DMS153 treated with DMSO at 0.1 percent for 48 hours (cell line): ENCODE data around the gene BHMT2.

Experiments used
- DNase-seq: peaks from one replicate; lab custom pipeline; 2025; ENCODE audit not compliant: unreplicated experiment; lab: John Stamatoyannopoulos, UW

Gene BHMT2

DNA sequence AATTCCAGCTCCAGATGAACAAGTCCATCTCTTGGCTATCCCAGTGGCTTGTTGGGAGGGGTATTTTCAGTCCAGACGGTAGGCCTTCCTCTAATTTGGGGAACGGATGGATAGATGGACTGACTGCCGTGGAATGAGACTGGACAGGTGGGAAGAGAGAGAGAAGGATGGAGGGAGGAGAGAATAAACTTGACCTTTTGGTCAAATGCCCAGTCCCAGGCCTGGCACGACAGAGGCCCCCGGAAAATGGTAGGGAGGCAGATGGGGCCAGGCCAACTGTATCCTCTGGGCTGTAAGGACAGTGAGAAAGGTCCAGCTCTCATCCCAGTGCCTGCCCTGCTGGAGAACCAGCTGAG lies 43.1 kb downstream of the BHMT2 start:
- DNase-seq = no peak

DNA sequence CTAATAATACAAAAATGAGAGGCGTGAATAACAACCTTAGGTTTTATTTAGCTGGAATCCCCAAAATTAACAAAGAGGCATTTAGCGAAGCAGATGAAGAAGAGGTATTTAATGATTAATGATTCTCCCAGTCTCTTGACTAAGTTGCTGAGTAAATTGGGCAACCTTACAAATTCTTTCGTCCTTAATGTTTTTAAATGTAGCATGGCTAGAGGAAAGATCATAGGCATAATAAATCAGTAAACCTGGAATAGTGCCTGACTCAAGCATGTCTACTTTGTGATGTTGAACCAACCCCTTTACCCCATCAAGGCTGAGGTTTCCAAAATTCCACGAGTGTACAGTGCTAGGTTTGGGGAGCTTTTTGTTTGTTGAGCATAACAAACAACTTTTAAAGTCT lies 49.9 kb downstream of the BHMT2 start:
- no peak for DNase-seq

DNA sequence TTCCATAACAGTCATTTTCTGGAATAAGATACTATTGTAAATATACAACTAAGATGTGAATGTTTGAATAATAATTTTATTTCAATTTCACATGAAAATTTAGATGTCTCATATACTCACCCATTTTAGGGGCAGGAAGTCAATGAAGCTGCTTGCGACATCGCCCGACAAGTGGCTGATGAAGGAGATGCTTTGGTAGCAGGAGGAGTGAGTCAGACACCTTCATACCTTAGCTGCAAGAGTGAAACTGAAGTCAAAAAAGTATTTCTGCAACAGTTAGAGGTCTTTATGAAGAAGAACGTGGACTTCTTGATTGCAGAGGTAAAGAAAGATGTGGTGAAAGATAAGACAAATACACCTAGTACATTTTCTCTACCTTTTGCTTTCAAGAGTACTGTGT lies 50.7 kb downstream of the BHMT2 start:
- DNase-seq = no peak

DNA sequence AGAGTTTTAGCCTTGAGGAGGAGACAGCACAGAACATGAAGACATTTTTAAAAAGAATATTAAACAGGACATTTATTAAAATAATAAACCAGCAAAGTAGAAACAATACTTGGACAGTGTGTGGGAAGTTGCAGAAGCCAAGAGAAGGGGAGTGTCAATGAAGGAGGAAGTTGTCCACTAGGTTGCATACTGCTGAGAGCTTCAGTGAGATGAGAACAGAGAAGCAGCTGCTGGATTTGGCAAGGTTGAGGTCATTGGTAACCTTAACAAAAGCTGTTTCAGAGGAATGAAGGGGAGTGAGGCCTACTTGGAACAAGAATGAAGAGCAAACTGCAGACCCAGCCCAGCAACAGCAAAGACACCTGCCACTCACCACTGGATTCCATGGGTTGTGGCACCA lies 53.4 kb downstream of the BHMT2 start:
- DNase-seq = no peak

DNA sequence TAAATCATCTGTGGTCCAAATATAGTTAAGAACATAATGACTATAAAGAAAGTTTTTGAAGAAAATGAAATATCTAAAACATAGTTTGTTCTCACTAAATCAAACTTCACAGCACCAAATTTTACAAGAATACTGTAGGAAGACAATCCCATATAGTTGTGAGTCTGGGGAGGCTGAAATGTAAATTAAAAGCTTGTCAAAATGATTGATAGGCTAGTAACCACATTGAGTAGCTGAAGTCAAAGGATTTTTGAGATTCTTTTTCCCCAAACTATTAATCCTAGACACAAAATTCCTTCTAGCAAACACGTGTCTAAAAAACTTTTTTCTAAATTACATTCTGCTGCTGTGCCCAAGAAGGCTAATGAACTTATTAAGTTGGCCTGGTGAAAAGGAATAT lies 55.0 kb downstream of the BHMT2 start:
- no peak for DNase-seq

DNA sequence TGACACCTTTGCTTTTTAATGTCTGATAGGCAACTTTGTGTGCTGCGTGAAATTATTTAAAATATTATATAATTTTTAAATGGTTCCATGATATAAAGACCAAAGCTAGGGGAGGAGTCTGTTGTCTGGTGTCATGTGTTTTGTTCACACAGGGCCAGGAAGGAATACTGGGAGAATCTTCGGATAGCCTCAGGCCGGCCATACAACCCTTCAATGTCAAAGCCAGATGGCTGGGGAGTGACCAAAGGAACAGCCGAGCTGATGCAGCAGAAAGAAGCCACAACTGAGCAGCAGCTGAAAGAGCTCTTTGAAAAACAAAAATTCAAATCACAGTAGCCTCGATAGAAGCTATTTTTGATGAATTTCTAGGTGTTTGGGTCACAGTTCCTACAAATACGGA lies 61.2 kb downstream of the BHMT2 start:
- DNase-seq = no peak

DNA sequence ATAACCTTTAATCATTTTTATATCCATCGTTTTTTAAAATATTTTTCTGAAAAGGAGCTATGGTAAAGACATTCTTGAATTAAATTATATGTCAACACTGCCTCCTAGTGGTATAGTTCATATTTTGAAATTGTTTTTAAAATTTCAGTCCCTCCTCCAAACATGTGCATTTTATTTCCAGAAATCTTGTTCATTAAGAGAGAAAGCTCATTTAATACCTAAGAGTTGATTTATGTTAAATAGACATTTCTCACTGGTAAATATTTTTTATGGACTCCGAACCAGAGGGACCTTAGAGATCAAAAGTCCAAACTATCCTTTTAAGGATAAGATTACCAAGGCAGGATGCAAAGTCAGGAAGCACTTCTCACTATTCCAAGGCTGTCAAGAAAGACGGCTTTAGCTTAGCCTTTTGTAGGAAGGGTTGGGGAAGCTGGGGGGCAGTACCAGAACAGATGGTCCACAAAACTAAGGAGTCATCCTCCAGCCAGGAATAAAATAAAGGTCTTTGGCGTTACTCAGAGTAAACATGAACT lies 63.6 kb downstream of the BHMT2 start:
- DNase-seq = no peak

DNA sequence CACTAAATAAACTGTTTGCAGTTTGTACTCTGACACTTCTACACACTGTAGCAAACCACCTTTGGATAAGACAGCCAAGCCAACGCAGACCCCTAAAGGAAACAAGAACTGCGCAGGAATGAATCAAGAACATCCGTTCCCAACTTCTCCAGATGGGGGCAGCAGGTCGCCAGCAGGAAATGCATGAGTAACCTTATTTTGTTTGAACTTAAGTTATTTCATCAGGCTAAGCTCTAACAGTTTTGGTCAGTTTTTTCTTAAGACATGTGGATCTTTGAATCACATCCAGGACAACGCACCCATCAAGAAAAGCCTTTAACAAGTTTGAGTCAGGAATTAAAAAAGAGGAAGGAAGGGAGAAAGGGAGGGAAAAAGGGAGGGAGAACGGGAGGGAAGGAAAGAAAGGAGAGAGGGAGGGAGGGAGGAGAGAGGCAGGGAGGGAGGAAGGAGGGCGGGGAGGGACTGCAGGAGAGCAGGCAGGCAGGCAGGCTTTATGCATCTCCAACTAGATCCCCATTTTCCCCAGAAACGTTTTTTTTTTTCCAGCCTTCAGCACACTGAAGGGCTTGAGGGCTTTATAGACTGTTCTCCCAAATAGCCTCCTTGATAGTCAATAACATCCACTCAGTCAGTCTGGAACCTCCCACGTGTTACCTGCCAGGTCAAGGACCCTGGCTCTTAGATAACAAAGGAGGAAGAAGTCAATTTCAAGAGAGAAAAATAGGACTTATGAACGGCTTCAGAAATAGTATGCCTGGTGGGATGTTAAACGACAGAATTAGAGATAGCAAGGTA lies 64.3 kb downstream of the BHMT2 start:
- peak; percentile 25 for DNase-seq

DNA sequence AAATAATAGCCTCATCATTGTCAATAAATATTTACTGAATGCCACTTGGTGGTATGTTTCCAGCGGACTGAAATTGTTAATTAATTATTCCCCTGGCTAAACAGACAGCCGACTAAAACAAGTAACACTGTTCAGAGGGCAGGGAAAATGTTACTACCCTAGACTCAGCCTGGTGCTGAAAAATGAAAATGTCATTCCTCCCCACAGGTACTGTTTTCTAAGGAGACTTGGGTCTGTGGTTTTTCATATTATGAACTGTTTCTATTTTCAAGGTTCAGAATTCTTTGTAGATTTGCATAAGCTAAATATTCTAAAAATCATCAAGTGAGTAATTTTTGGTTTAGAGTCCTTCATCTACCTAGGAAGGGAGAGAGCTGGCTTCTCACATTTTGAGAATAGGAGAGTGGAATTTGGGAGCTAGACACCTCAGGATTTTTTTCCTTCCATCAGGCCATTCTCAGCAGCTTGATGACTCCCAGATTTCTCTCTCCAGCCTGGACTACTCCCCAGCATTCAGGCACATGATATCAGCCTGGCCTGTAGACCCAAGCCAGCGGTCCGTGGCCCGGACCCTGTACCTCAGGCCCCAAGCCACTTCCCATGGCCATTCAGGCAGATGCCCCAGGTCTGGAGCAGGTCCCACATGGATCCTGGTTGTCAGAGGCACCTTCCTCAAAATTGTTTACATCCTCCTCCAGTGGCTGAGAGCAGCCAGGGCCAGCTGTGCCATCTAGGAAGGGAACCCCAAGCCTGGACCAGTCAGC lies 66.4 kb downstream of the BHMT2 start:
- DNase-seq = no peak

DNA sequence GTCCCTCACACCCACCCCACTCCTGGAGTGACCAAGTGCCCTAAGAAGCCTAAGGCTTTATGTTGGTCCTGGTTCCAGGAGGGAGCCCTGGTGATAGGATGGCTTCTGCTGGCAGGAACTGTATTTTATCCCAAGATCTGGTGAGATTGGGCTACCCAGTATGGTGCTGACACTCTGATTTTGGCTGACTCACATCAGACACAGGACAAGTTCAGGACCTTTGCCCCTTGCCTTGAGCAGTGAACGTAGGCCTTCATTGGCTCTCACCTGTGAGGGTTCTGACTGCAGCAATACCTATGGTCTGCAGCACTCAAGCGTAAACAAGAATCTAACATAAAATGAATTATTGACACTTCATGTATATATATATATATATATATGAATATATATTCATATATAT lies 67.1 kb downstream of the BHMT2 start:
- no peak for DNase-seq
